K562 (cell line): ENCODE measurements around the gene MECP2.
"Not testable (repeated sequence)": the region's sequence is repeated elsewhere in the genome, so short reads cannot be mapped to it uniquely, and the experiment has no call there.

Experiments
- ARNT ChIP-seq, 2 experiments: fragments of 450-650 bp; IDR thresholded peaks; 2 replicates each; pipeline ENCODE4 v1.6.1; 2016; ENCODE audit warnings: mild to moderate bottlenecking in 1 of 2
- EP300 ChIP-seq: IDR thresholded peaks from 2 replicates; pipeline ENCODE4 v1.6.1; 2012; ENCODE audit warnings: low read length, improper control_type of control experiment
- EZH2 ChIP-seq: IDR thresholded peaks from 2 replicates; pipeline ENCODE4 v1.6.1; 2012; ENCODE audit warnings: low read depth, mild to moderate bottlenecking, inconsistent platforms, low read length, borderline replicate concordance
- GTF2F1 ChIP-seq: IDR thresholded peaks from 2 replicates; pipeline ENCODE4 v1.6.1; 2011; ENCODE audit warnings: low read depth, low read length, improper control_type of control experiment
- IRF2 ChIP-seq: sonication (generic); formaldehyde crosslinking; IDR thresholded peaks from 2 replicates; pipeline ENCODE4 v1.8.1; 2022; ENCODE audit warnings: mild to moderate bottlenecking, missing genetic modification reagents
- MAFG ChIP-seq: fragments of 450-650 bp; conservative IDR thresholded peaks from 2 replicates; pipeline ENCODE4 v1.6.1; 2016; ENCODE audit warnings: missing genetic modification characterization, missing compliant biosample characterization
- SP2 ChIP-seq: IDR thresholded peaks from 2 replicates; pipeline ENCODE4 v1.6.1; 2011; ENCODE audit warnings: mild to moderate bottlenecking, low read depth, low read length, moderate library complexity; ENCODE audit not compliant: poor library complexity, severe bottlenecking; ENCODE audit errors: extremely low read depth
- TF ChIP-seq, protein P1 (sequence below), 3 experiments: IDR thresholded peaks in 2 of 3; conservative IDR thresholded peaks in 1 of 3; 2 replicates each; pipeline ENCODE4 v1.5.1; 2011 to 2012; ENCODE audit warnings: low read length in 3 of 3, mild to moderate bottlenecking in 3 of 3, control low read depth in 2 of 3, improper control_type of control experiment in 1 of 3, inconsistent platforms in 1 of 3, low read depth in 1 of 3, mixed read lengths in 1 of 3, moderate library complexity in 1 of 3; ENCODE audit not compliant: insufficient read depth in 2 of 3

DNA sequence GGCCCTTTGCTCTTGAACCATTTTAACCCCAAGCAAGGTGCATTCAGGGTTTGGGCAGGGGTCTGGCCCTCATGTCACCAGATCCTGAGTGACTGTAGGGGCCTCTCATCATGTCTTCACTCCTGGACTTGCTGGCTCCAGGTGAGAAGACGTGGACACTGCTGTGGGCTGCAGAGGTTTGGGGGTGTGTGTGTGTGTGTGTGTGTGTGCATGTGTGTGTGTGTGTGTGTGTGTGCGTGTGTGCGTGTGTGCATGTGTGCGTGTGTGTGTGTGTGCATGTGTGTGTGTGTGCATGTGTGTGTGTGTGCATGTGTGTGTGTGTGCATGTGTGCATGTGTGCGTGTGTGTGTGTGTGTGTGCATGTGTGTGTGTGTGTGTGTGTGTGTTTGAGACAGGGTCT lies 103.1 kb downstream of the MECP2 start:
- not testable (repeated sequence) for TF ChIP-seq EZH2; IRF2 (CRISPR knock-in tag); ARNT (IDR thresholded peaks at IDR 0.05); EP300; GTF2F1; SP2; MAFG (tag)
- TF ChIP-seq, protein P1, sequence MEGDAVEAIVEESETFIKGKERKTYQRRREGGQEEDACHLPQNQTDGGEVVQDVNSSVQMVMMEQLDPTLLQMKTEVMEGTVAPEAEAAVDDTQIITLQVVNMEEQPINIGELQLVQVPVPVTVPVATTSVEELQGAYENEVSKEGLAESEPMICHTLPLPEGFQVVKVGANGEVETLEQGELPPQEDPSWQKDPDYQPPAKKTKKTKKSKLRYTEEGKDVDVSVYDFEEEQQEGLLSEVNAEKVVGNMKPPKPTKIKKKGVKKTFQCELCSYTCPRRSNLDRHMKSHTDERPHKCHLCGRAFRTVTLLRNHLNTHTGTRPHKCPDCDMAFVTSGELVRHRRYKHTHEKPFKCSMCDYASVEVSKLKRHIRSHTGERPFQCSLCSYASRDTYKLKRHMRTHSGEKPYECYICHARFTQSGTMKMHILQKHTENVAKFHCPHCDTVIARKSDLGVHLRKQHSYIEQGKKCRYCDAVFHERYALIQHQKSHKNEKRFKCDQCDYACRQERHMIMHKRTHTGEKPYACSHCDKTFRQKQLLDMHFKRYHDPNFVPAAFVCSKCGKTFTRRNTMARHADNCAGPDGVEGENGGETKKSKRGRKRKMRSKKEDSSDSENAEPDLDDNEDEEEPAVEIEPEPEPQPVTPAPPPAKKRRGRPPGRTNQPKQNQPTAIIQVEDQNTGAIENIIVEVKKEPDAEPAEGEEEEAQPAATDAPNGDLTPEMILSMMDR (IDR thresholded peaks at IDR 0.05 in 2 of 3, conservative IDR thresholded peaks at IDR 0.05 in 1 of 3; ENCODE audit: insufficient read depth in 2 of 3, low read depth in 1 of 3, low read length in 3 of 3): not testable (repeated sequence)
